Fibroblast of skin of left quadriceps (primary cell): ENCODE measurements around the gene MAPK4.

Experiments used
- DNase-seq, 2 experiments: peaks; one replicate each; pipeline ENCODE4 v3.0.0-alpha.2; 2013; ENCODE audit warnings: low read depth in 2 of 2

The MAPK4 gene

DNA sequence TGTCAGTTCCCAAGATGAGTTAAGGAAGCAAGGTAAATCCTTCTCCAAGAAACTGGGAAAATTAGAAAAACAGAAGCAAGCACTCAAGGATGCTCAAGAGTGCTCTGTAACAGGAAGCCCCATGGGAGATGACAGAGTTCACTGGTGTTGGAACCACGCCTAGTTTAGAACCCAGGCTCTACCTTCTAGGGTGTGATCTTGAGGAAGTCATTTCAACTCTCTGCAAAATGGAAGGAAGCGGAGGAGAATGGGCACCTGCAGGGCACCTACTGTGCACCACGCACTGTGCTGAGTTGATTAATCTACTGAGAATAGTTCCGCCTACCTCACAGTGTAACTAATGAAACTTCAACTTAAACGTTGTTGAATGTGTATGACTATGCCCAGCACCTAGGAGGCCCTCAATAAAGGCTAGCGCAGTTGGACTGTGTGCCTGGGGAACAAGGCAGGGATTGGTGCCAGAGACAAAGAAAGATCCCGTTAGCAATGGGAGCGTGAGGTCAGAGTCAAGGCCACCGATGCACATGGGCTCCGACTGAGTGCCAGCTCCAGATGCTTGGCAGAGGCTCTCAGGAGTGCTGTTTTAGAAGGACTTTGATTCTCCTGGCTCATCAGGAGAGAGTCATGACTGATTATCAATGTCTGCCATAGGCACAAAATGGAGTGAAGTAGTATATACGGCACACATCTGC, 93.7 kb downstream of the MAPK4 start:
- no peak for DNase-seq

DNA sequence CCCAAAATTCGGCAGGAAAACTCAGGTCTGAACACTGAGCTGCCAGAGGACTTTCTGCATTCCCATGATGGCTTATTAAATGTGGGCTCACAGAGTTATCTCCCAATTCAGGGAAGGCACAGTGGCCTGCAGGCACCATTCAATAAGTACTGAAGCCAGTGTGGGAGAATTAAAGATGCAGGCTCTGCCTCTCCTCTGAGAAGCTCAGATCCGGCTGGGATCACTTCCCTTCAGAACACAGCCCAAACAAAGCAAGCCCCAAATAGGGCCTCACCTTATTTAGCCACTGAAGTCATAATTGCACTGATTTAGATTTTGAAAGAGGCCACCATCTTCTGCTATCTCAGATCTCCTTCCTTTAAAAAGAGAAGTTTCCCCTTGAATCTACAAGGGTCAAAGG, 94.3 kb downstream of the MAPK4 start:
- DNase-seq: no peak

DNA sequence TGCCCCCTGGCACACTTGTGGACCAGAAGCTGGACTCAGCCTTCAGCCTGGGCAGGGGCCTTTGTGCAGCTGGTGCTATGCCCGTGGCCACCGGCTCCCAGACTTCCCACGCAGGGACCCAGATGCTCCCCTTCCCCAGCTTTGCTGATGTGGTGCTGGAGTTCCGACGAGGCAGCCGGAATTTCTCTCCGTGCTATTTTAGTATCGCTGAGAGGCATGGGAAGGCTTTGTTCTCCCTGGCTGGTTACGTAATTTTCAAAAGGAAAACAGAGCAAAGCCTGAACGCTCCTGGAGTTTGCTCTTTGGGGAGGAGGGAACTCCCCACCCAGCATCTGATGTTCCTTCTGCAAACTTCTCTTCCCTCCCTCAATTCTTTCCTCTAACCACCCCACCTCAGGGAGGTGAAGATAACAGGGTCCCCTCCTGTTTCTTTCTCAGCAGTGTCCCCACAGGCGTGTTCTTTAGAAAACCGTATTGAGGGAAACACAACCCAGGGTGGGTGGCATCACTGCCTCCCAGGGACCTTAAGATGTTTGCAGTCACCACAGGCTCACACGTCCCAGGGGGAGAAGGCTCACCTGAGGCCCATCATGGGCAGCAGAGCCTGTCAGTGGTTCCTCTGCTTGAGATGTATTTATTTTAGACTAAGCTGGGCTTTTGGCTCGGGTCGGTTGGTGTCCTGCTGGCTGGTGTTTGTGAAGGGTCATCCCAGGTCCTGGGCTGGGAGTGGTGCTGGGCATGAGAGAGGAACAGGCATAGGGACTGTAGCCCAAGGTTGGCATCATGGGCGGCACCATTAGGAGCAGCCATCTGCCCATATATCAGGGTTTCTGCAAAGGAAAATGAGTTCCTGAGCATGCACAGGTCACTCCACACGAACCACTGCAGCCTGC, 95.0 kb downstream of the MAPK4 start:
- no peak for DNase-seq

DNA sequence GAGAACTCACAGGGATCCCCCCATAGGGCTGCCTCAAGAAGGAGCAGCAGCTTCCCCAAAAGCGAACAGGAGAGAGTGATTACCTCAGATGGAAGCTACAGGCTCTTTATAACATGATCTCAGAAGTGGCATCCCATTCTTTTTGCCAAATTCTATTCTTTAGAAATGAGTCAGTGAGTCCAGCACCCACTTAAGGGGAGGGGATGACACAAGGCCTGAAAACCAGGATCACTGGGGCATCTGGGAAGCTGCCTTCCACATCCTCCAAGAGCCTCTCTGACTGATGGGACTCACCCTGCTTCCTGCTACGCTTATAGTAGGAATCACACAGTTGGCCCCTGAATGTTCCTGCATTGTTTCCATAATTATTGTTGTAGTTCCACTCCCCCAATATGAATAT, 96.5 kb downstream of the MAPK4 start:
- no peak for DNase-seq

DNA sequence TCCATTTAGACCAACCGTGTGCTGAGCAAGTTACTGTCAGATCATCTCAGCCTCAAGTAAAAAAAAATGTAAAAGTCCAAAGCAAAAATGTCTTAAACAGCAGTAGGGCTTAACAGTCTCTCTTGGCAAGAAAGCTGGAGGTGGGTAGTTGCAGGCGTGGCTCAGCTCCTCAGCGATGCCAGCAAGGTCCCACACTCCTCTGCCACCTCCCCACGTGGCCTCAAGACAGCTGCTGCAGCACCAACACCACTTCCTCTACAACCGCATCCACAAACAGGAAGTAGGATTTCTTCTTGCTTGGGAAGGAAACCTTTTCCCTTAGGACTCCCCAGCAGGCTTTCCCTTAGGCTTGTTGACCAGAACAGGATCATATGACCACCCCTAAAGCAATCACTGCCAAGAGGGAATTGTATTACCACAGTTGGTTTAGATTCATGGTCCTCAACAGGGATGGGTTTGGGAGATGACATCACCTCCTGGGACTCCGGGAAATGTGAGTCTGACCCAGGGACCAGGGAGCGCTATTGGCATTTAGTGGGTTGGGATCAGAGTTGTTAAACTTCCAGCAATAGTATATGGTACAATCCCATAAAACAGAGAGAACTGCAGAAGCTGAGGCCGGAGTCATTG, 97.1 kb downstream of the MAPK4 start:
- no peak for DNase-seq

DNA sequence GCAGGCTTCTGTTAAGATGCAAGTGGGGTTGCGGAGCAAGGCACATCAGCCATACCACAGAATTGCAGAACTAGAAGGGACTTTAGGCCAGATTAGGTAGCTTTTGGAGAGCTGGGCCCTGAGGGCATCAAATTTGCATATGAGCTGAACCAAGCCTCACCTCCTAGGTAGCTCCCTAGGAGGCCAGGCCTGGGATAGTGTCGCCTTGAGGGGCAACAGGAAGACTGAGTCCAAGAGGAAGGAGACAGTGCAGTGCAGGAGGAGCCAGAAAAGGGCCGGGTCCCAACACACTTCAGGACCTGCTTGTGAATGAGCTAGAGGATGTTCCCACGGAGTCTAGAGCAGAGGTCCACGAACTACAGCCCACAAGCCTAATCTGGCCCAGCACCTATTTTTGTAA, 98.7 kb downstream of the MAPK4 start:
- no peak for DNase-seq

DNA sequence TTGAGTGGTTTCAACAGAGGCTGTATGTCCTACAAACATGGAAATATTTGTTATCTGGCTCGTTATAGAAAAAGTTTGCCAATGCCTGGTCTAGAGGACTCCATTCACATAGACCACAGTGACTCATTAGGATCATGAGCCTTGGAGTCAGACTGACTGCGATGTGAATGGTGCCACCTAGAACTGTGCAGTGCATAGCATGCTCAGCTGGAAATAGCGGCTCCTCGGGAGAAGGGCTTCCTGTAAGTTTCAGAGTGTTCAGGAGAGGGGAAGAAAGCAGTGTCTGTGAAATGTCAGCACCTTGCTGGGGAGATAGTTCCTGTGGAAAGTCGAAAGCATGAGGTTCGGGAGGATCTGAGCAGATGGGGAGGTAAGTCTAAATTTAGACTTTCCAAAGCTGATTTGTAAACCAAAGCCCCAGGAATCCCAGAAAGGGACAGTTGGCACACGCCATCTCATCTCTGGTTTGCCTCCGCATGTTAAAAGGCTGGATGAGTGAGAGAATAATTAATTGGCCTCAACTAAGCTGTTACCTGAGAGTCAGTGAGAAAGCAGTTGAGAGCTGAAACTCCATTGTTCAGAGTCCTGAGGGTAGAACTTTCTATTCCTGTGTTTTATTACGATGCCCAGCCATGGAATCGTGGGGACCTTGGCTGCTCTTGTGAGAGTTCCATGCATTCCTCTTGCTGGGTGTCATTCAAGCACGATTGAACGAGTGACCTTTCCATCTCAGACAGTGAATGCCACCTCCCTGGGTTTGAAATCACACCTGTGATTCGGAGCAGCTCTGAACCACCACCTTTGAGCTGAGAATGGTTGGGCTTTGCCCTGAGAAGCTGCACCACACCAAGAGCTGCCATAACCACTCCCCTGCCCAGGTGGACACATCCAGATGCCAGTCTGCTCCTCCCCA, 99.5 kb downstream of the MAPK4 start:
- DNase-seq: no peak

DNA sequence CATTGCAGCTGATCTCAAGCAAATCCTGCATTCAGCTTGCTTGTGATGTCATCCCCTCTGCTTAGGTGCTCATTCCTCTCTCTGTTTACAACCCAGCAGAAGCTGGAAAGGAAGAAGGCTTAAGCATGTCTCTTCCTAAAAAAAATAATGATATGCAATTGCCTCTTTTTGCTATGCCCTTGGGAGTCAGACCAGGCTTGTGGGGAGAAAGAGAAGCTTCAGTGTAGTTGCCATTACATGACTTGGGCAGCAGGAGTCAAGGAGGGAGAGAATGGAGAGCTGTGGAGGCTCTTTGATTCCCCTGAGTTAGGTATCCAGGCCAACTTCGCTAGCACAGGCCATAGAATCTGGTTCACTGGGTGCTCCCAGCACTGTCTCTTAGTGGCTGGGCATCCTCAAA, 101.1 kb downstream of the MAPK4 start:
- DNase-seq: no peak

DNA sequence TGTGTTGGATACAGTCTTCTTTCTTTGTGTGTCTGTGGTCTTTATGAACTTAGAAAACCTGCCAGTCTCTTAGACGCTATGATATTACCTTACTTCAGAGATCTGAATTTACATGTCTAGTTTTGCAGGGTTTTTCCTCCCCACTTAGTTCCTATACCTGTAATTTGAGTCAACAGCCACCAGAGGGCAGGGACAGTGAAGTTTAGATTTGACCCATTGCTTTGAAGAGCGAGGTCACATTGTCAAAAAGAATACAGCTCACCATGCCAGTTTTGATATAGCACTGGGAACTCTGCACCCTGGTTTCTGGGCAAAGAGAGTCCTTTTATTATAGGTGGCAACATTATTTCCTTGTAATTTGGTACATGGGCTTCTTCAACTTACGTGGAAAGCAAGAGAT, 102.3 kb downstream of the MAPK4 start:
- no peak for DNase-seq

DNA sequence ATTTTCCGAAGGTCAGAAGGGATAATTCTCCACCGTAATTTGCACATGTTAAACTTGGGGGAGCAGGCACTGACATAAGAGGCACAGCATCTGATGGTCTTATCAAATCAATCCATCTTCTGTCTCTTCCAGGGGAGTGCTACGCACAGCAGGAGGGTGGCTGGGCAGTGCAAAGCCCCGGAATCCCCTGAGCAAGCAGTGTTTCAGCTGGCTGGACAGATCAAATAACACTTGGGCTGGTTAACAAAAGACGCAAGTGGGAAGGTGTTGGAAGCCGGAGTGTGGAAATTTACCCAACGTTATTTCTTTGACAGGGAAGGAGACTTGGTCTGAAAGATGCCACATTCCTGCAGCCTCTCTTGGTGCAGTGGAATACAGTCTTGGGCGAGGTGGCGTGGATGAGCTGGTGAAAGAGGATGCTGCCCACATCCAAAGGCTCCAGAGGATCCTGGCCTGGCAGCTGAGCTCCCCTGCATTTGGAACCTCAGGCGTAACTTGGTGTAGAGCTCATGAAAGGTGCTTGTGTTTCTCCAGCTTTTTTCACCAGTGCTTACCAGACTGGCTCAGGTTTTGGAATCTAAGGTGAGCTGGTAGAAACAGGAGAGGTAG, 103.0 kb downstream of the MAPK4 start:
- DNase-seq: no peak

DNA sequence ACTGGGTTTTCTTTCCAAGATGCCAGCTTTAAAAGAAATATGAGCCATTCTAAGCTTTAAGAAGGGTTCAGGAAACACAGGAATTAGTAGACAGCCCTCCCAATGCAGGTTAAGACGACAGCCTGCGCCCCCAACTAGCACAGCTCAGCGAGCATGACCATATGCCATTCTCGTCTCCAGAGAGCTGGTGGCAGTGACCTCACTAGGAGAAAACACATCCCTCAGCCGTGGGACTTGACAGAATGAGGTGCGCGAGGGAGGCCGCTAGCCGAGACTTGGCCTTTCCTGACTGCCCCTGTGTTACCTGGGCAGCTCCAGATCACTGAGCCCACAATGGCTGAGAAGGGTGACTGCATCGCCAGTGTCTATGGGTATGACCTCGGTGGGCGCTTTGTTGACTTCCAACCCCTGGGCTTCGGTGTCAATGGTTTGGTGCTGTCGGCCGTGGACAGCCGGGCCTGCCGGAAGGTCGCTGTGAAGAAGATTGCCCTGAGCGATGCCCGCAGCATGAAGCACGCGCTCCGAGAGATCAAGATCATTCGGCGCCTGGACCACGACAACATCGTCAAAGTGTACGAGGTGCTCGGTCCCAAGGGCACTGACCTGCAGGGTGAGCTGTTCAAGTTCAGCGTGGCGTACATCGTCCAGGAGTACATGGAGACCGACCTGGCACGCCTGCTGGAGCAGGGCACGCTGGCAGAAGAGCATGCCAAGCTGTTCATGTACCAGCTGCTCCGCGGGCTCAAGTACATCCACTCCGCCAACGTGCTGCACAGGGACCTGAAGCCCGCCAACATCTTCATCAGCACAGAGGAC, 103.9 kb downstream of the MAPK4 start:
- DNase-seq: no peak

DNA sequence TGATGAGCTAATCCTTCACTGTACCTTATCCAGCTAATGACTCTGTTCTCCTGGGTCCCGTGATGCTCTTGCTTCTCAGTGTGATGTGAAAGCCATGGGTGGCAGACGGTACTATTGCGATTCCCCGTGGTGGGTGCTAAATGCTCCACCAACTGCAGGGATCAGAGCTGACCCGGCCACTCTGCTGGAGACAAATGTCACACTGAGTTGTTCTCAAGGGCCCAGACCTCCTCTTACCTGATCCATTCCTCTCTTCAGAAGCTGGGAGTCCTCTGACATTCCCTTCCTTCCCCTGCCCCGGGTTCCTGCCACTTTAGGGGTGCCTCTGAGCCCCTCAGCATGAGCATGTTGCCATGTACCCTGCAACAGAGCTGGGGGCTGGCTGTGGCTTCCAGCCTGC, 105.1 kb downstream of the MAPK4 start:
- DNase-seq: no peak

DNA sequence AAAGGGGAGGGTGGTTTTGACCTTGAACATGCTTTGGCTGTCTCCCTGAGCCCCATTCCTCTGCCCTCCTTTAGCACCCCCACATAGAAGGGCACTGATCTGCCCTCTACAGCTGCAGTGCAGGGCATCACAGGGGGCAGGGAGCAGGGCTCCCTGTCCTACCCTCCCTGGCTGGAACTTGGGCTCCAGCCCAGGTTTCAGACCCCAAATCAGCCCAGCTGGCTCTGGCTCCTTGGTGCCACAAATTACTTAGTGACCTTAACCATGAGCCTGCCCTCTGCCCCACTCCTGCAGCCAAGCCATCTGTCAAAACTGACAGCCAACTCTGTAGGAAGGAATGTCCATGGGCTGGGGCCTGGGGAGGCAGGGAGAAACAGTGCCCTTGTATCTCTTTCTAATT, 105.6 kb downstream of the MAPK4 start:
- DNase-seq: no peak

DNA sequence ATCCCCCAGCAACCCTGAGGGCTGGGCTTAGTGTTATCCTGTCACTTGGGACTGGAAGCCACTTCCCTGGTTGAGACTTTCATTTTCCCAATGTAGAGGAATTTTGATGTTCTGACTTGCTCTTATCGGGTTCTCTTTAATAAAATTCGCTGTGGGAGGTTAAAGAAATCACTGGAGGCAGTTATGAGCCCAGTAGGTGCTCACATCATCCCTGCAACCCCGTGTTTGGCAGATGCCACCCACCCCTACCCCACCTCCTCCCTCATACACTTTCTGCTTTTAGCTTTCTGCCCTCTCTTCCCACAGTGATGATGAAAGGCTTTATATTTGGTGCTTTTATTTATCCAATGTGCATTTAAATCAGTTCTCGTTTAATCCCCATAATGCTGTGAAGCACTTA, 106.6 kb downstream of the MAPK4 start:
- no peak for DNase-seq

DNA sequence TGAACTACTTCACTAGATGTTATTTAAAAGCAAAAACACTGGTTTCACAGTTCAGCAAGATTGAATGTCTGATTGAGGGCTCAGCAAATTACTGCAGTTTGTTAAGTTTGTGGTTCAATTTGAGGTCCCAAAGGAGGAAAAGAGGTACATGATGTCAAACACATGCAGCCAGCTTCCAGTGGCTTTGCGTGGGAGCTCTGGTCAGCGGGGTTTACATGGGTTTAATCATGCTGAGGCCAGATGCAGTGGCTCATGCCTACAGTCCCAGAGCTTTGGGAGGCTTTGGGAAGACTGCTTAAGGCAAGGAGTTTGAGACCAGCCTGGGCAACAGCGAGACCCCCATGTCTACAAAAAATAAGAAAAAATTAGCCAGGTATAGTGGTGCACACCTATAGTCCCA, 111.5 kb downstream of the MAPK4 start:
- DNase-seq: no peak

DNA sequence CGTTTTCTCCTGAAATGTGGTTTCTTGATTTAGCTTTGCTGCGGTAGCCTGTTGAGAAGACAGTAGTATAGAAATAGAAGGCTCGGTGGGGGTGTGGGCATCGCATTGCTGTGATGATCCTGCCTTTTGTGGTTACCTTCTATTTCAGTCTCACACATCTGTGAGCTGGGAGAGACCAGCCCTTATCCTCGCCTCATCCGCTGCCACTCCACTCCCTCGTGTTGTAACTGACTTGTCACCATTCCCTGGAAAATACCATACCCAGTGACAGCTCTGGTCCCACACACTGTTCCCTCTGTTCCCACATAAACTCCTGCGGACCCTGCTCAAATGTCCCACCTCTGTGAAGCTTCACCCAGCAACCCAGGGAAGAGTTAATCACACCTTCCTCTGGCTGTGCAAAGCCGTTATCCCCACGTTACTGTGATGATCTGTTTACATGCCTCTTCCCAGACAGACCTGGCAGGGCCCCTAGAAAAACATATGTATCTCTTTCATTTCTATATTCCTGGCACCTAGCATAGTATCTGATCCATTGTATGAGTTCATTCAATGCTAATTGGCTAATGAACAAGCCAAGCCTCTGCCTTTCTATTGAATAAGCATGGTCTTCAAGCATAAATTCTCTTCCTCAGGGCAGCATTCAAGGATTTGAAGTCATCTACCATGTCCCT, 114.6 kb downstream of the MAPK4 start:
- DNase-seq: no peak

DNA sequence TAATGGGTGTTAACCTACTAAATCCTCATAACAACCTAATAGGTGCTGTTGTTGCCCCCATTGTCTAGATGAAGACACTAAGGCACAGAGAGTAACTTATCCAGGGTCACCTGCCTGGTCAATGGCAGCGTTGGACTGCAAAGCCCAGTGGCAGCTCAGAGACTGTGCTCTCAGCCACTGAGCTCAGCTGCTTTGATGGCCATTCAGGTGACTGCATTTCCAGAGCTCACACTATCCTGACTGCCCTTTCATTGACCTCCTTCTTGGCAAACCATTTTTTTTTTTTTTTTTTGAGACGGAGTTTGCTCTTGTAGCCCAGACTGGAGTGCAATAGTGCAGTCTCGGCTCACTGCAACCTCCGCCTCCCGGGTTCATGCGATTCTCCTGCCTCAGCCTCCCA, 115.2 kb downstream of the MAPK4 start:
- DNase-seq: no peak

DNA sequence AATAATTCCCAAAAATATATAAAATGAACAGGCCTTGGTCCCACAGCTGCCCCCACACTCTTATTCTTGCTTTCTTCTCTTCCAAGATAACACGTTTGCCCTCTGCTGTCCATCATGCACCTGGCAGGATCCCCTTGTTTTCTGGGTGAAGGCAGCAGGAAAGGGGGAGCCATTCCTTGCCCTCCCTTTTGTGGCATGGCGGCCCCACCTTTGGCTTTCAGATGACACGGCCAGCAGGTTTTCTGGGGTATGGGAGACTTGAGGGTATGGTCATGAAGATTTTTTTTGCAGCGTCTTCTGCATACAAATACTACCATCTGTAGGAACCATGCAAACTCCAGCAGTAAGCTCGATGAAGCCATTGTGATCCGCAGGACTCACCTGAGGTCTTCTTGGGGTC, 118.8 kb downstream of the MAPK4 start:
- no peak for DNase-seq

DNA sequence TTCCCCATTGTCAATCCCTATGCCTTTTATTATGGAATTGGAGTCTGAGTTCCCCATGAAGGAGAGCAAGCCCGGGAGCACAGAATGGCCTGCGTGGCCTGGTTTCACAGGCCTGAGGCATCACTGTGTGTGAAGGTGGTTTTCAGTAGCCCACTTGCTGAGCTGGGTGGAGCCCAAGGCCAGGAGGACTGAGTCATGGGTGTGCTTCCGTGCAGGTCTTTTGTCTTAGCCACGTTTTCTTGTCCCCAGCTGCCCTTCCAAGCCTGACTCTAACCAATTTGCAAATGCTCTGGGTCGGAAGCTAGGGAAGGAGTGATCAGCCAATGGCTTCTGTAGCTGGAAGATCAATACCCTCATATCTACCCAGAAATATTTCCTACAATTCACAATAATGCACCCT, 119.2 kb downstream of the MAPK4 start:
- no peak for DNase-seq

DNA sequence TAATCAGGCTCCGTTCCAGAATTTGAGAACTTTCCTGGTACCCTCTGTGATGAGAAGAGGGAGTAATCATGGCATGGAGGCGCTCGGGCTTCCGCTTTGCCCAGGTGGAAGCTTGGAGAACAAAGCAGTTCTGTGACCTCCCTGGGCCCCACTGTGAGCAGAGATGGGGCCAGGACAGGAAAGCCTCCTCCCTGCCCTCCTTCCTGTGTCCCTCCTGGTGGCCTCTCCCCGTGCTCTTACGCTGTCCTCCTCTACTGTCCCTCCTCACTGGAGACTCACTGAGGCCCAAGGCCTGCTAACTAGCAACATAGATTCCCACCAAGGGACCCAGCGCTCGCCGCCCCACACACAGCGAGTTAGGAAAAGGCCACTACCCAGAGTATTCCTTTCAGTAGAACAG, 119.8 kb downstream of the MAPK4 start:
- DNase-seq: no peak
